GM12872 (cell line): ENCODE measurements around the gene MARF1.

ENCODE experiments used
- TF ChIP-seq, protein P1 (sequence below): IDR thresholded peaks from 3 replicates; pipeline ENCODE4 v1.5.1; 2011; ENCODE audit warnings: low read depth, mild to moderate bottlenecking, low read length, moderate library complexity; ENCODE audit not compliant: insufficient read depth

The MARF1 gene

DNA sequence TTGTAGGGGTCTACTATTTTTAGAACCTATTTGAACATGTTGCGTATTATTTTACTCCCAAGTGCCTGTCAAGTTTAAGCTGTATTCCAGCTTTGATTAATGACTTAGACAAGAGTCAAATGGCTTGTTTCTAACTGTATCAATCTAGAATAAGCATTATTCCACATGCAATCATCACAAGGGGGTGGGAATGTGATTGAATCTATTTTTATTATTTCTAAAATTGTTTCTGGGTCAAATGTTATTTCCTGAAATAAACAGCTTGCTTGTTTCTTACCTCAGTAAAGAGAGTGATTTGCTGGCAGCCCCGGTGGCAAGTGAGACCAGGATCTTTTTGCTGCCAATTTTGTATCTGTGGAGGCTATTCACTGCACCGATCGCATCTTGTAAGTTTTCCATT is 21.5 kb downstream of the MARF1 start:
- TF ChIP-seq, protein P1, sequence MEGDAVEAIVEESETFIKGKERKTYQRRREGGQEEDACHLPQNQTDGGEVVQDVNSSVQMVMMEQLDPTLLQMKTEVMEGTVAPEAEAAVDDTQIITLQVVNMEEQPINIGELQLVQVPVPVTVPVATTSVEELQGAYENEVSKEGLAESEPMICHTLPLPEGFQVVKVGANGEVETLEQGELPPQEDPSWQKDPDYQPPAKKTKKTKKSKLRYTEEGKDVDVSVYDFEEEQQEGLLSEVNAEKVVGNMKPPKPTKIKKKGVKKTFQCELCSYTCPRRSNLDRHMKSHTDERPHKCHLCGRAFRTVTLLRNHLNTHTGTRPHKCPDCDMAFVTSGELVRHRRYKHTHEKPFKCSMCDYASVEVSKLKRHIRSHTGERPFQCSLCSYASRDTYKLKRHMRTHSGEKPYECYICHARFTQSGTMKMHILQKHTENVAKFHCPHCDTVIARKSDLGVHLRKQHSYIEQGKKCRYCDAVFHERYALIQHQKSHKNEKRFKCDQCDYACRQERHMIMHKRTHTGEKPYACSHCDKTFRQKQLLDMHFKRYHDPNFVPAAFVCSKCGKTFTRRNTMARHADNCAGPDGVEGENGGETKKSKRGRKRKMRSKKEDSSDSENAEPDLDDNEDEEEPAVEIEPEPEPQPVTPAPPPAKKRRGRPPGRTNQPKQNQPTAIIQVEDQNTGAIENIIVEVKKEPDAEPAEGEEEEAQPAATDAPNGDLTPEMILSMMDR: no peak

DNA sequence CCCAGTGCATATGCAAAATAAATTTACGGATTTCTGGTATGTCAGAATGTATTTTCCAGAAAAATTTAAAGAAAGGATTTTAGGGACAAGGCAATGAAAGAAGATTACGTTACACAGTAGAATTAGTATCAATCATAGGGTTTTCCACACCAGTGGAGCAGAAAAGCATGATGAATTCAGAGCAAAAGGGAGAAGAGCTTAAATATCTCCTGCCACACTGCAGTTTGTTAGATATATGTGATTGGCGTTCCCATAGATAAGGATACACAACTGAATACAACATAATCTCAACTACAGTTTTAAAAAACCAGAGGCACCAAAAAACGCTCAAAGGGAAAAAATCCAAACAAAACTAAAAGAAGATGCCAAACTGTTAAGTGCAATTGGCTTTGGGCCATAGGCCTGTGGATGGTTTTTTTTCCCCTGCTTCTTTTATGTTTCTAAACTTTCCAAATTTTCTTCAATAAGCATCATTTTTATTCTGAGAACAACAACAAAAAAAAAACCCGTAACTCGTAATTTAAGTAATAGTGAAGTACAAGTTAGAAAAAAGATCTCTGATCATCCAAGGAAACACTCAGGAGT is 22.3 kb downstream of the MARF1 start:
- TF ChIP-seq, protein P1: no peak

GRCh38 chr16:15618392-15618791 is 24.6 kb downstream of the MARF1 start:
- TF ChIP-seq, protein P1: no peak

- TF ChIP-seq, protein P1: no peak
Observed at GRCh38 chr16:15617901-15618300, 25.1 kb downstream of the MARF1 start.

GRCh38 chr16:15616475-15617165 is 26.3 kb downstream of the MARF1 start:
- TF ChIP-seq, protein P1: no peak

DNA sequence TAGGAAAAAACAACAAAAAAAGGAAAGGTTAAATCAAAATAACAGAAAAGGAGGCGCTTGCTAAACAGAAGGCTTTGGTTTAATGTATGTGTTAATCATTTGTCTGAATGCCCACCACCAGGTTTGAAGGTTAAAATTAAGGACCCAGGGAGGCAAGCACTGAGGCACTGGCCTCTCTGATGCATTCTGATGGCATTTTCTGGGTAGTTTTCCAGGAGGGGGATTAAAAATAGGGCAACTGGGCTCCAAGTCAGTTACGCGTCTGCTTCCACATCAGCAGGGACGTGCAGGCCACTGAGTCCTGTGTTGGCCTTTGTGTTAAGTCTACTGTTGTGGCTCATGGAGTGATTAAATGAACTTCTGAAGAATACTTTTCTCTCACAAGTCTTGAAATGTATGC is 26.9 kb downstream of the MARF1 start:
- TF ChIP-seq, protein P1: no peak

DNA sequence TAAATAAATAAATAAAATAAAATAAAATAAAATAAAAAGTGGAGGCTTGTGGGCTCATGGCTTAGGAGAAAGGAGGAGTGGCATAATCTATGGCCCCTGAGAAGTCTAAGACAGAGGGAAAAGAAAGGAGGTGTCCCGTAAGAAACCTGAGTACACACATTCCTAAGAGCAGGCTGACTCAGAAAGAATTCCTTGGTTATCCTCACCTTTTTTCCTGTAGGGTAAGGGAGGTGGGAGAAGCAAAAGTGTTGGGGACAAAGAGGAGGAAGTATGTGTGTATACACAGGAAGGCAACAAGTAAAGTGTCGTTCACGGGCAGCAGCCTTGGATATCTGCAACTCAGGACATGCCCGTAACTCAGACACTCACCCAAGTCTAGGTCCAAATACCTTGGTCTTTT is 29.3 kb downstream of the MARF1 start:
- TF ChIP-seq, protein P1: no peak
